H4 (cell line): ENCODE data around the gene SP8. TPM values are rescaled to one million over a fixed set of nuclear protein-coding genes. Genes with fewer than 3 reads are reported as not detected.

Source experiments
- DNase-seq: peaks from one replicate; pipeline ENCODE4 v3.0.0-alpha.2; 2015; ENCODE audit warnings: low spot score
- total RNA-seq: library from RNA; depleted of rRNA; stranded (reverse); fragments of >200 nt; shearing (Covaris generic); gene quantifications from 2 replicates; pipeline ENCODE4 v1.2.3, GENCODE V29; 2014

SP8 gene
- total RNA-seq, 1 experiment from 2014 or later: 0.64 TPM

DNA sequence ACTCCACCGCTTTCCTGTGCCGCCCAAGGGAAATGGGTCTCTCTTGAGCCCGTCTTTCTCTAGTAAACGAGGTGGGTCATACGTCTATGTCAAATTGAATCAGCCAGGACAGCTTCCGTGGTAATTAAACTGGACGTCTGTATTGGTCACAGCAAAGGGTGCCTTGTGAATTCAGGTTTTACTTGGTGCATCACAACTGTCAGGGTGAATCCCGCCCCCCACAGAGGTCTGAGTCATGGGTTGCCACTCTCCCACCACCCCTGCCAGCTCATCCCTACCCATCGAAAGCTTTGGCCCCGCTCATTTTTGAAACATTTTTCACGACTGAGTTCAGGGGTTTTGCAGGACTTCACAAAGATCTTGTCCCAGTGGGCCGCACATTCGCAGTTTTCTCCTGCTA is 8.0 kb upstream of the SP8 start:
- no peak for DNase-seq

- no peak for DNase-seq
Observed at GRCh38 chr7:20793694-20794394, 7.2 kb upstream of the SP8 start.

GRCh38 chr7:20793248-20793647 is 6.6 kb upstream of the SP8 start:
- DNase-seq: no peak

DNA sequence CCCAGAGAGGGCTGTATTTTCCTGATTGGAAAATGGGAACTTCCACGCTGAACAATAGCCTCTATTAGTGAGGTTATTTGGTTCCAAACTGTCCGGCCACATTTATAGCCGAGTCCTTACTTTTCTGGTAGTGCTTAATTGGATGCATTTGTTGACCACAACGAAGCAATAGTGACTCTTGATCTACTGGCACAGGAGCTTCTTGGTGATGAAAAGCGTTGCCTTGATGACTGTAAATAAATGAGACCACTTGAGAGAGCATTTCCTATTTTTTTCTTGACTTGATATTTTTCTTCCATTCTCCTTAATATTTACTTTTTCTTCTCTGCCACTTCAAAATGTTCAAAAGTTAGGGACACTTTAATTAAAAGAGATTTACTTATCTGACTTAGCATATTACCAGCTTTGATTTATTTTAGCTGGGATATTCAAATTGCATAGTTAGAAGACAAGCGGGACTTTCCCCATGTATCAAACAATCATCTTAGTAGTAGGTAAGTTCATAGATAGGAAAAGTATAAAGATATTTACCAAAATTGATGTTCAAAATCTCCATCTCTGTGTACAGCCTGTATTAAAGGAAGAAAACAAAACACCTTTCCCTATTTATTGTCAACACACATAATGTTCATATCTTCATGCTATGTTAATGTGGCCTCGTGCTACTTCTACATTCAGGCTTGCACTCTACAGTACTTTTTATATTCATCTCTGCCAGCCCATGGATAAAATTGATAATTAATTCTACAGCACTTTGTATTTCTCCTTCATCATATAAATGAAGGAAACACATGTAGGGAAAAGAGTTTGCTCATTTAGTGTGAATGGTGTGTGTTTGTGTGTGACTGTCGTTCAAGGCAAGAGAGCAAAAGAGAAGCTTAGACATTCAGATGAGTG is 5.1 kb upstream of the SP8 start:
- no peak for DNase-seq

GRCh38 chr7:20790375-20790774 is 3.7 kb upstream of the SP8 start:
- no peak for DNase-seq

- DNase-seq: no peak
Observed at GRCh38 chr7:20788420-20788990, 1.8 kb upstream of the SP8 start.

GRCh38 chr7:20787660-20788419 is 1.2 kb upstream of the SP8 start:
- no peak for DNase-seq

DNA sequence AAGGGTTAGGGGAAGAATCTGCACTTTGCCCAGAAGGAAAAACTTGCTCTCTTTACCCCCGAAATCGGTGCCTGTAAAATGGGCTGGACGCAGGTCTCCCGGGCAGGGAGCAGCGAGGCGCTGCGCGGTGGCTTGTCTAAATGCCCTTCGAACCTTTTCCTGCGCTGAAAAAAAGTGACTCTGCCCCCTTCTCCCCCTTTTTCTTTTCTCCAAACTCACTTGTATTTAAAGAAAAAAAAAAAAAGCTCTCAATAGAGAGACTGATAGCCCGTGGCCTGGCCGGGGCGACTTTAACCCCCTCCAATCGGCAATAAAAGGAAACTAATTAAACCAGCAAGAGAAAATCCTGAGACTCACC is 286 bp downstream of the SP8 start:
- no peak for DNase-seq

- DNase-seq: no peak
Observed at GRCh38 chr7:20786049-20786412, 655 bp downstream of the SP8 start.

DNA sequence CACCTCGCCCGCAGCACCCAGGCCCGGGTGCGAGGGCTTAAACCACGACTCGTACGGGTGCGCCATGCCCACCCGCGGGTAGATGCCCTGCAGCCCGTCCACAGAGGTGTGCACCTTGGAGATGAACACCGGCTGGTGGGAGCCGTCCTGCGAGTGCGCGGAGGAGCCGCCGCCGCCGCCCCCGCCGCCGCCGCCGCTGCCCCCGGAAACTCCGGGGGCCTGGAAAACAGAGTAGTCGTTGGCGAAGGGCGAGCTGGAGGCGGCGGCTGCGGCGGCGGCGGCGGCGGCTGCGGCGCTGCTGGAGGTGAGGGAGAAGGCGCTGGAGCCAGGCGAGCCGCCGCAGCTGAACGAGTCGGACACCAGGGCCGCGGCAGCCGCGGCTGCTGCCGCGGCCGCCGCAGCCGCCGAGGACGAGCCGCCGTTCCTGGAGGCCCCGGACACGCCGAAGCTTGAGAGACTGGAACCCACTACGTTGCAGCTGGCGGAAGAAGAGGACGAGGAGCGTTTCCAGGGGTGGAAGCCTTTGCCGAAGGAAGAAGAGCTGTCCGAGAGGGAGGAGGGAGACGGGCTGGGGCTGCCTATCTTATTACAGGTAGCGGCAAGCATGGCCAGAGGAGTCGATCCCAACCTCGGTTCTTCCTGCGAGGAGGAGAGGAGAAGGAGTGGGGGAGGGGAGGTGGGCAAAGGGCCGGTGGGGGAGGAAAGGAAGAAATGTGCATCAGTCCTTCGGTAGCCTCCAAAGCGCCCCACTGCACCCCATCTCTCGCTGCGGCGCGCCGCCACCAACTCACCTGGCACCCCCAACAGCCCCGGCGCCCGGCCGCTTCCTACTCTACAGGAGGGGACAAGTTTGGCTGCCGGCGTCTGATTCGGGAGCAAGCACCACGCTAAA is 1.3 kb downstream of the SP8 start:
- peak; percentile 36 for DNase-seq

DNA sequence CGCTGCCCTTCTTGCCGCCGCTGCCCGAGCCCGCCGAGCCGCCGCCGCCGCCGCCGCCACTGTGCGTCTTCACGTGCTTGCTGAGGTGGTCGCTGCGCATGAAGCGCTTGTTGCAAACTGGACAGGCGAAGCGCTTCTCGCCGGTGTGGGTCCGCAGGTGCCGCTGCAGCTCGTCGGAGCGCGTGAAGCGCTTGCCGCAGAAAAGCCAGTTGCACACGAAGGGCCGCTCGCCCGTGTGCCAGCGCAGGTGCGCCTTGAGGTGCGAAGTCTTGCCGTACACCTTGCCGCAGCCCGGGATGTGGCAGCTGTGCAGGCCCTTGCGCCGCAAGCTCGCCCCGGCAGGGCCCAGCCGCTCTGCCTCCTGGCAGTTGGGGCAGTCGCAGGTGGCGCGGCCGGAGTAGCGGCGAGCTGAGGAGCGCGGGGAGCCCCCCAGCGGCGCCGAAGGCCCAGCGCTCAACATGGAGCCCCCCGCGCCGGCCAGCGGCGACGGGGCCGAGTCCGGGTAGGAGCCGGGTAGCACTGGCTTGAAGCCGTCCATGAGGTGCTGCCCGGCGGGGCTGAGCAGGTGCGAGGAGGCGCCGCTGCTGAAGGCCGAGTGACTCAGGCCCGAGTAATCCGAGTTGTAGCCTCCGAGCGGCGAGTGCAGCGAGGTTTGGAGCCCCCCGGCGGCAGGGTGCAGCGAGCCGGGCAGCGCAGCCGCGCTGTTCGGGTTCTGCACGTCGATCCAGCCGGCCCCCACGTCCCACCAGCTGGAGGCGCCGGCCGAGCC is 2.1 kb downstream of the SP8 start:
- peak; percentile 78 for DNase-seq

DNA sequence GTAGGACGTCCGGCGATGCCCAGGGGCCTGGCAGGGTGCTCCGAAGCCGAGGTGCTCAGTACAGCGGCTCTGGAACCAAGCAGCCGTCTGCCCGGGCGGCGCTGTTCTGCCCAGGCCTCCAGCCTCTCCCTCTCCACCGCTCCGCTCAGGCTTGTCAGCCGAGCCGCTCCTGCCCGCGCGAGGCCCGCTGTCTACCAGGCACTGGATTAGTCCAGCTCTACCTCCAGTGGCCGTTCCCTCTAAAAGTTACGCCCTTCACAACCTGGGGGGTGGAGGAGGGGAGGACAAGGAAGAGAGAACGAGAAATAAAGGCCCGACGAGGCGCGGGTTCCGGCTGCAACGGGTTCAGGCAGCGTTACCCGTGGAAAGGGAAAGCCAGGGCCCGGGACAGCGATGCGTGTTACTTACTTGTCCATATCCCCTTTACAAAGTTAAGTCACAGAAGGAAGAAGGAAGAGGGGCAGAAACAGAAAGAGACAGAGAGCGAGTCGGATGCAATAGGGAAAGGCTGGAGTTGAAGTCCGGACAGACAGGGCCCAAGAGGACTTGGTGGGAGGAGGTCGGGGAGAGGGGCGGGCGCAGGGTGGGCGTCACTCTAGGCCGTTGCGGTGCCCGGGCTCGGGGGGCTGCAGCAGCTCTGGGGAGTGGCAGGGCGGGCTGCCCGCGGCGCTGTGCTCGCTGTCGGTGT is 2.8 kb downstream of the SP8 start:
- no peak for DNase-seq

- DNase-seq: no peak
Observed at GRCh38 chr7:20783125-20783699, 3.5 kb downstream of the SP8 start.

- no peak for DNase-seq
Observed at GRCh38 chr7:20779041-20779440, 7.6 kb downstream of the SP8 start.

DNA sequence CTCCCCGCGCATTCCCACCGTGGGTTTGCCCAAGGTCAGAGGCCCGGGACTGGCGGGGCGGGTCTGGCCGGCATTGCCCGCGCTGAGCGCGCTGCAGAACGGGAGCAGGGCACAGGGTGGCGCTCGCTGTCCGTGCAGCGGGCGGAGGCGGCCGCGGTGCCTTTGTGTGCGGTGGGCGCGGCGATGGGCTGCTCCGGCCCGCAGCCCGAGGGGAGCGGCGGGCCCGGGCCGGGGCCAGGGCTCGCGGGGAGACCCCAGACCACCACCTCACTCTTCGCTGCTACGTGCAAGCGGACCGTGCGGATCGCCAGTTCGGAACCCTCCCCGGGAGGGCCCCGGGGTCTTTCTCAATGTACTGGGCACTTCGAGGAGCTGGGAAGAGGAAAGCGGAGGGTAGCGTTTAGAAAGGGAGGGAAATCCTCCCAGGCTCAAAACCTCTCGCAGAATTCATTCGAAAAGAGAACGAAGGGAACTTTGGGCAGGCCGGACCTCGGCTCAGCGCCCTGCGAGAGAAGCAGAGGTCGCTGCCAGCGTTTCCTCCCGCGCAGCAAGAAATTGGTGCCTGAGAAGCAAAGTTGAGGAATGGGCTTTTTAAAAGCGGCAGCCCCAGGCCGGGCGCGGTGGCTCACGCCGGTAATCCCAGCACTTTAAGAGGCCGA is 8.5 kb downstream of the SP8 start:
- DNase-seq: peak; percentile 63

DNA sequence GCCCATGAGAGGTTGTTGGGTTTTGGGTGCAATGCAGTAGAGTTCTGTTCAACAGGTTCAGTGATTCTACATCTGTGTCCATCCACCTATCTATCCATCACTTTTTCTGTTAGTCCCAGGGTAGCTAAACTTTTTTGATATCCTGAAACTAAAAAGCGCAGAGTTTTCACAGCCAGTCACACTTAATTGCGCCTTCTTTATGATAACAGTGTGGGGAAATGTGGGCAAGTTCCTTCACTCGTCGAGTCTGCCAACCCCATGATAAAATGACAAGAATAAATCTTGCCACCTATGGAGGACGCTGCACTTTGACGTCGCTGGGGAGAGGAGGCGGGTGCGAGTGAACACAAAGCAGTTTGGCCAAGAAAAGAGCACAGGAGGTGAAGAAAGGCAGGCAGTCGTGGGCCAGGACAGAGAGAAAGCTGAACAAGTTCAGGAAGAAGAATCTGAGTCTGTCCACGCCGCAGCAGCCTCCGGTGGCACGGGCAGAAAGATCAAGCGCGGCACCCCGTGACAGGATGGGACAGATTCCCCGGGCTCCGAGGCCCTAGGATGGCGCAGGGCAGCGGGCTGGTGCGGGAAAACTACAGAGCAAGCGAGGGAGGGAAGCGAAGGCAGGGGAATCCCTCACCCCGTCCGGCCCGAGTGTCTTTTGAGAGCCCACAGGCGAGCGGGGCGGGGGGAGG is 9.2 kb downstream of the SP8 start:
- no peak for DNase-seq

DNA sequence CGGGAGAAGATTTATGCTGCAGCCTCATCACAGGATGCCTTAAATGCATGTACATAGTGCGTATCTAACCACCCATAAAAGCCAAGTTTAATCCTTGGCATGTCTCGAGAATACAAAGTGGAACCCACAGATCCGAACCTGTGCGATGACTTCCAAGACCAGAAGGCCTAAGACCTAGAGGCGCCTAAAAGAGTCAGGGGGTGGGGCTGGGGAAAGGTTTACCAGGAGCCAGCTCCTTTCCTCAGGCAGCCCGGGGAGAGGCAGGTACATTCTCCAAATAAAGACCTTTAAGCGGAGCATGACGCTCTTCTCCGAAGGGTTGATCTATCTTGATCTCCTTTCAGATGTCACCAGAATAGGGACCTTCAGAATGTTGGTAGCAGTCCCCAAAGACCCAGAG is 9.7 kb downstream of the SP8 start:
- no peak for DNase-seq

GRCh38 chr7:20776214-20776911 is 10.3 kb downstream of the SP8 start:
- DNase-seq: no peak
